DOHH2 (cell line): ENCODE measurements around the gene KCTD3.

Experiments used
- H3F3A ChIP-seq: fragments of 200-600 bp; sonication (generic), shearing (Covaris generic); 2 replicates; pipeline ENCODE4 v1.6.0; 2016; ENCODE audit warnings: antibody characterized with exemption, mild to moderate bottlenecking; ENCODE audit not compliant: control insufficient read depth, insufficient read depth
- H3K27ac ChIP-seq: fragments of 200-600 bp; sonication (generic); 2 replicates; pipeline ENCODE4 v1.5.1; 2014; ENCODE audit warnings: low read depth, mild to moderate bottlenecking, low read length, moderate library complexity
- H3K27me3 ChIP-seq: fragments of 200-600 bp; sonication (generic); 2 replicates; pipeline ENCODE4 v1.6.1; 2014; ENCODE audit warnings: mild to moderate bottlenecking, low read length, mixed read lengths; ENCODE audit not compliant: control insufficient read depth
- H3K36me3 ChIP-seq: fragments of 200-600 bp; sonication (generic); 2 replicates; pipeline ENCODE4 v1.6.1; 2014; ENCODE audit warnings: mild to moderate bottlenecking, low read length, moderate library complexity, mixed read lengths; ENCODE audit not compliant: control insufficient read depth
- H3K4me1 ChIP-seq: fragments of 200-600 bp; sonication (generic); 2 replicates; pipeline ENCODE4 v1.6.1; 2014; ENCODE audit warnings: mild to moderate bottlenecking, low read length, mixed read lengths; ENCODE audit not compliant: control insufficient read depth
- H3K4me2 ChIP-seq: fragments of 200-600 bp; sonication (generic); 2 replicates; pipeline ENCODE4 v1.6.0; 2014; ENCODE audit warnings: mild to moderate bottlenecking, low read length, moderate library complexity
- H3K4me3 ChIP-seq: fragments of 200-600 bp; sonication (generic); 2 replicates; pipeline ENCODE4 v1.5.1; 2014; ENCODE audit warnings: mild to moderate bottlenecking, low read length, mixed read lengths
- H3K79me2 ChIP-seq: fragments of 200-600 bp; sonication (generic); 2 replicates; pipeline ENCODE4 v1.6.1; 2014; ENCODE audit warnings: mild to moderate bottlenecking, low read length, mixed read lengths; ENCODE audit not compliant: control insufficient read depth
- H3K9me2 ChIP-seq: fragments of 200-600 bp; sonication (generic); replicated peaks from 2 replicates; pipeline ENCODE4 v1.6.1; 2014; ENCODE audit warnings: mild to moderate bottlenecking, low read length, mixed read lengths; ENCODE audit not compliant: control insufficient read depth
- H3K9me3 ChIP-seq: fragments of 200-600 bp; sonication (generic); 2 replicates; pipeline ENCODE4 v1.6.1; 2014; ENCODE audit warnings: antibody characterized with exemption, low read length, mixed read lengths; ENCODE audit not compliant: control insufficient read depth, insufficient read depth
- H4K20me1 ChIP-seq: fragments of 200-600 bp; sonication (generic); 2 replicates; pipeline ENCODE4 v1.6.0; 2014; ENCODE audit warnings: low read depth, mild to moderate bottlenecking, antibody characterized with exemption, low read length, moderate library complexity; ENCODE audit not compliant: control insufficient read depth, insufficient read depth
- EZH2phosphoT487 ChIP-seq: fragments of 200-600 bp; sonication (generic); IDR thresholded peaks from 2 replicates; pipeline ENCODE4 v1.6.1; 2017; ENCODE audit warnings: borderline replicate concordance, mild to moderate bottlenecking, antibody characterized with exemption, low read length, moderate library complexity, mixed read lengths
- TF ChIP-seq, protein P1 (sequence below): fragments of 200-600 bp; sonication (generic); IDR thresholded peaks from one replicate; pipeline ENCODE4 v1.5.1; 2014; ENCODE audit warnings: antibody characterized with exemption, mild to moderate bottlenecking, low read depth, low read length; ENCODE audit not compliant: poor library complexity, severe bottlenecking

The KCTD3 gene

DNA sequence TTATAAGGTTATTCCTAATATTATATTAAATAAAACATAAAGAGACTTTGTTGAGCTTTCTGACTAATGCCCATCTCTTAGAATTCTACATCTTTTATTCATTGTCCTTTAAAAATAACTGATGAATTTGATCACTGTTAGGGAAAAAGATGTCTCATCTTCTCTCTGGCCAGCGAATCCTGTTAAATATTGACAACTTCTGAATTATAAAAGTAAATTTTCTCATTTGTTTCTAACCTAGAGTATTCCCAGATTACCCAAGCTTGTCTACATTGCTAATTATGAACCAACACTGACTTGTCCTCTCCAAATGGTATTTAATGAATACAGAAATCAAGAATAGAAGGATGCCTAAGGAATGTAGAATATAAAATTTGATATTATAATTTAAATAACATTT, 24.8 kb upstream of the KCTD3 start:
- H3K9me3 ChIP-seq: 0 out of 2 replicates have a peak, but pooled peaks cover 5% of the 10 kb centered on the region
- no peak overlapping the region for H3K4me3 ChIP-seq
- no peaks in the 10 kb centered on the region for H3K4me1 ChIP-seq
- no peaks in the 10 kb centered on the region for H3K9me2 ChIP-seq
- no peak overlapping the region for H3K4me2 ChIP-seq
- H3F3A ChIP-seq: no peaks in the 10 kb centered on the region
- no peak for TF ChIP-seq EZH2phosphoT487
- TF ChIP-seq, protein P1, sequence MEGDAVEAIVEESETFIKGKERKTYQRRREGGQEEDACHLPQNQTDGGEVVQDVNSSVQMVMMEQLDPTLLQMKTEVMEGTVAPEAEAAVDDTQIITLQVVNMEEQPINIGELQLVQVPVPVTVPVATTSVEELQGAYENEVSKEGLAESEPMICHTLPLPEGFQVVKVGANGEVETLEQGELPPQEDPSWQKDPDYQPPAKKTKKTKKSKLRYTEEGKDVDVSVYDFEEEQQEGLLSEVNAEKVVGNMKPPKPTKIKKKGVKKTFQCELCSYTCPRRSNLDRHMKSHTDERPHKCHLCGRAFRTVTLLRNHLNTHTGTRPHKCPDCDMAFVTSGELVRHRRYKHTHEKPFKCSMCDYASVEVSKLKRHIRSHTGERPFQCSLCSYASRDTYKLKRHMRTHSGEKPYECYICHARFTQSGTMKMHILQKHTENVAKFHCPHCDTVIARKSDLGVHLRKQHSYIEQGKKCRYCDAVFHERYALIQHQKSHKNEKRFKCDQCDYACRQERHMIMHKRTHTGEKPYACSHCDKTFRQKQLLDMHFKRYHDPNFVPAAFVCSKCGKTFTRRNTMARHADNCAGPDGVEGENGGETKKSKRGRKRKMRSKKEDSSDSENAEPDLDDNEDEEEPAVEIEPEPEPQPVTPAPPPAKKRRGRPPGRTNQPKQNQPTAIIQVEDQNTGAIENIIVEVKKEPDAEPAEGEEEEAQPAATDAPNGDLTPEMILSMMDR: no peak
- no peaks in the 10 kb centered on the region for H4K20me1 ChIP-seq
- no peak overlapping the region for H3K27ac ChIP-seq
- H3K36me3 ChIP-seq: no peaks in the 10 kb centered on the region
- no peaks in the 10 kb centered on the region for H3K79me2 ChIP-seq
- H3K27me3 ChIP-seq: no peaks in the 10 kb centered on the region

DNA sequence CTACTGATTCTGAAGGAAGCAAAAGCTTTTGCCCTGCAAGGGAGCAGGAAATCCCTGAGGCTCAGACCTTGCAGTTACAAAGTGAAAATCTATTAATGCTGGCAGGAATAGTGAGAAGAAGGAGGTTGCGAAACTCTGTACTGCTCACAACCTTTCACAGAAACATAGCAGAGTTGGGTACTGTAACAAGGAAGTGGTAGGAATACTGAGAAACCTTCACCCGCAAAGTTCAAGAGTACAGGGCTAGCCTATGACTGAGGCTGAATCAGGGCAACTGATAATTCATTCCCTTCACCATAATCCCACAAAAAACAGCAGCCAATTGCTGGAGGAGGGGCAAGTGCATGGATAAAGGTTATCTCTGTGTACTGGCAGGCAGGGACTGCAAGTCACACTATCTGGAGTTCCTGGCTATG, 23.9 kb upstream of the KCTD3 start:
- H3K4me2 ChIP-seq: no peak overlapping the region
- no peaks in the 10 kb centered on the region for H4K20me1 ChIP-seq
- H3K4me1 ChIP-seq: no peaks in the 10 kb centered on the region
- no peak for TF ChIP-seq EZH2phosphoT487
- TF ChIP-seq, protein P1: no peak
- 0 out of 2 replicates have a peak, but pooled peaks cover 5% of the 10 kb centered on the region for H3K9me3 ChIP-seq
- H3K4me3 ChIP-seq: no peak overlapping the region
- no peak overlapping the region for H3K27ac ChIP-seq
- no peaks in the 10 kb centered on the region for H3K27me3 ChIP-seq
- no peaks in the 10 kb centered on the region for H3K9me2 ChIP-seq
- H3K36me3 ChIP-seq: no peaks in the 10 kb centered on the region
- no peaks in the 10 kb centered on the region for H3F3A ChIP-seq
- H3K79me2 ChIP-seq: no peaks in the 10 kb centered on the region

DNA sequence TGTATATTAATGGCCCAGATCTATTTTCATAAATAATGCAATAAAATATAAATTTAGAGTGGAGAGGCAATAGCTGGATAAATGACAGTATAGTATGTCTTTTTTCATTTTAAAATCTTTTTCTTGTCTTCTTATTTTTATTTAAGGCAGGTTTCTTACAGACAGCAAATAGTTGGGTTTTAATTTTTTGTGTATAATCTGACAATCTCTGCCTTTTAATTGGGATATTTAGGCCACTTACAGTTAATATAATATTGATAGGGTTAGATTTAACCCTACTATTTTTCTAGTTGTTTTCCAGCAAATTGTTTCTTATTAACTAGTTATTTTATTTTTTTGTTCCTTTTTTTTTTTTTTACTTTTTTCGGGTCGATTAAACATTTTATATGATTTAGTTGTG, 23.3 kb upstream of the KCTD3 start:
- Histone ChIP-seq H3K4me1 (no peaks in the 10 kb centered on the region), H3F3A (no peaks in the 10 kb centered on the region), H4K20me1 (no peaks in the 10 kb centered on the region), H3K27ac (no peak overlapping the region), H3K79me2 (no peaks in the 10 kb centered on the region), H3K36me3 (no peaks in the 10 kb centered on the region), H3K4me3 (no peak overlapping the region), H3K4me2 (no peak overlapping the region), H3K27me3 (no peaks in the 10 kb centered on the region), H3K9me2 (no peaks in the 10 kb centered on the region), H3K9me3 (0 out of 2 replicates have a peak, but pooled peaks cover 5% of the 10 kb centered on the region)
- TF ChIP-seq, protein P1: no peak
- TF ChIP-seq EZH2phosphoT487: no peak
